ENCODE results near the gene CSTB. TPM values are rescaled to one million over a fixed set of nuclear protein-coding genes. Genes with fewer than 3 reads are reported as not detected.

Gene CSTB
- total RNA-seq, 1 donor from 2014 or later = 56.5 TPM

DNA sequence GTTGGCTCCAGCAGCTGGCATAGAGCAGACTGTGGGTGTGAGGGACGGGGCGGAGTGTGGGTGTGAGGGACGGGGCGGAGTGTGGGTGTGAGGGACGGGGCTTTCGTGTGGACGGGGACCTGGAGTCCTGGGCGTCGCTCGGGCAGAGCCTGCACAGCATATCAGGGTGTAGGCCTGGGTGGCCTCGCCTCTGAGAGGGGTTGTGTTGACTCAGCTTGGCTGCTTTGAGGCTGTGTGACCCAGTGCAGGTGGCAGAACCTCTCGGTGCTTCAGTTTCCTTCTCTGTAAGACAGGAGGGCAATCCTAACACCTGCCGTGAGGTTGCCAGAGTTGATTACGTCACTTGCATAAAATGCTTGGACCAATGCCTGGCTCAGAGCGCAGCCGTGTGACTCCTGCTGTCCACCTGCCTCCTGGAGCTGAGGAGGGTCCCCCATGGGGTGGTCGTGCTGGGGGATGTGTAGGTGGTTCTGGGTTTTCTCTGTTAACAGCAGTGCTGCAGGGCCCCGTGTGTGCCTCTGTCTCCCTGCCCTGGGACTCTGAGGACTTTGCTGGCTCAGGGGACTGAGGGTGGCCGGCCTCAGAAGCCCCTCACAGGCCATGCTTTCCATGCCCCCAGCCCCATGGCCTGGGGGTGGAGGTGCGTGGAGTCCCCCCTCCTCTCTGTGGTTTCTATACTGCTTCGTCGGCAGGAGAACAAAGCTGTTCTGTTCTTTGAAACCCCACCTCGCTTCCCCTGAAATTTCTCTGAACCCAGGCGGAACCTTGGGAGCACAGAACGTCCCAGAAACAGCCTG is 41.8 kb downstream of the CSTB start:
- Mint-ChIP-seq H3K4me3 (ENCODE audit: unreplicated experiment) (peak overlapping the region; percentile 25), H3K4me1 (ENCODE audit: low read depth) (peaks cover 51% of the 10 kb centered on the region), H3K36me3 (ENCODE audit: low read depth) (peaks cover 10% of the 10 kb centered on the region), H3K9me3 (ENCODE audit: low read depth) (no peaks in the 10 kb centered on the region), H3K27me3 (ENCODE audit: low read depth) (no peaks in the 10 kb centered on the region), H3K27ac (ENCODE audit: unreplicated experiment) (peak overlapping the region; percentile 89)
- TF ChIP-seq, protein P1, sequence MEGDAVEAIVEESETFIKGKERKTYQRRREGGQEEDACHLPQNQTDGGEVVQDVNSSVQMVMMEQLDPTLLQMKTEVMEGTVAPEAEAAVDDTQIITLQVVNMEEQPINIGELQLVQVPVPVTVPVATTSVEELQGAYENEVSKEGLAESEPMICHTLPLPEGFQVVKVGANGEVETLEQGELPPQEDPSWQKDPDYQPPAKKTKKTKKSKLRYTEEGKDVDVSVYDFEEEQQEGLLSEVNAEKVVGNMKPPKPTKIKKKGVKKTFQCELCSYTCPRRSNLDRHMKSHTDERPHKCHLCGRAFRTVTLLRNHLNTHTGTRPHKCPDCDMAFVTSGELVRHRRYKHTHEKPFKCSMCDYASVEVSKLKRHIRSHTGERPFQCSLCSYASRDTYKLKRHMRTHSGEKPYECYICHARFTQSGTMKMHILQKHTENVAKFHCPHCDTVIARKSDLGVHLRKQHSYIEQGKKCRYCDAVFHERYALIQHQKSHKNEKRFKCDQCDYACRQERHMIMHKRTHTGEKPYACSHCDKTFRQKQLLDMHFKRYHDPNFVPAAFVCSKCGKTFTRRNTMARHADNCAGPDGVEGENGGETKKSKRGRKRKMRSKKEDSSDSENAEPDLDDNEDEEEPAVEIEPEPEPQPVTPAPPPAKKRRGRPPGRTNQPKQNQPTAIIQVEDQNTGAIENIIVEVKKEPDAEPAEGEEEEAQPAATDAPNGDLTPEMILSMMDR (IDR thresholded peaks at IDR 0.05) = no peak
- peak; percentile 92 for DNase-seq (ENCODE audit: low spot score)

DNA sequence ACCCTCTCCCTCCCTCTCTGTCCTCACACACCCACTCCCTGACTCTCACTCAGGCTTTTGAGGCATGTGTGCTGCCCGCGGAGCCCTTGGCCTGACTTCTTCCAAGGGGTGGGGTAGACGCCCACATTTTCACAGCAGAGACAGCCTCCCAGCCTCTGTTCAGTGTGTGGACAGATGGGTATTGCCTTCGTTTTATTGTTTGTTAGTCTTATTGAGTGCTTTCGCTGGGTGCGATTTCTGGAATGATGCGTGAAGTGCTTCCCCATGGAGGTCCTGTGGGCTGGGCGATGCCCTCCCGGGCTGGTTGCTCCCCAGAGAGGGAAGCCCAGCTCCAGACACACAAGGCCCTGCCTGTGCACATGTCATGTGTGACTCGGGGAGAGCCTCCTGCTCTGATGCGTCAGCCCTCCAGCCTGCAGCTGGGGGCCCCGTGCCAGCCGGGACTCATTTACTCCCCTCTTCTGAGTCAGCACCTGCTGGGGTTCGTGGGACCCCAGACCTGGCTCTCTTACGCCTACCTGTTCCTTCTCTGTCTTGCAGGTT is 42.5 kb downstream of the CSTB start:
- H3K4me1 Mint-ChIP-seq (ENCODE audit: low read depth) = peaks cover 57% of the 10 kb centered on the region
- H3K27ac Mint-ChIP-seq (ENCODE audit: unreplicated experiment) = peak overlapping the region; percentile 89
- no peaks in the 10 kb centered on the region for H3K9me3 Mint-ChIP-seq (ENCODE audit: low read depth)
- H3K27me3 Mint-ChIP-seq (ENCODE audit: low read depth) = no peaks in the 10 kb centered on the region
- DNase-seq (ENCODE audit: low spot score) = peak; percentile 90
- peak overlapping the region; percentile 51 for H3K4me3 Mint-ChIP-seq (ENCODE audit: unreplicated experiment)
- TF ChIP-seq, protein P1 (IDR thresholded peaks at IDR 0.05) = no peak
- peaks cover 10% of the 10 kb centered on the region for H3K36me3 Mint-ChIP-seq (ENCODE audit: low read depth)

- TF ChIP-seq, protein P1 (IDR thresholded peaks at IDR 0.05) = no peak
- H3K36me3 Mint-ChIP-seq (ENCODE audit: low read depth) = peaks cover 7% of the 10 kb centered on the region
- H3K27me3 Mint-ChIP-seq (ENCODE audit: low read depth) = no peaks in the 10 kb centered on the region
- H3K4me3 Mint-ChIP-seq (ENCODE audit: unreplicated experiment) = no peak overlapping the region
- no peaks in the 10 kb centered on the region for H3K9me3 Mint-ChIP-seq (ENCODE audit: low read depth)
- H3K4me1 Mint-ChIP-seq (ENCODE audit: low read depth) = peaks cover 62% of the 10 kb centered on the region
- no peak for DNase-seq (ENCODE audit: low spot score)
- peak overlapping the region; percentile 89 for H3K27ac Mint-ChIP-seq (ENCODE audit: unreplicated experiment)
Observed at GRCh38 chr21:43733060-43733459, 43.0 kb downstream of the CSTB start.

DNA sequence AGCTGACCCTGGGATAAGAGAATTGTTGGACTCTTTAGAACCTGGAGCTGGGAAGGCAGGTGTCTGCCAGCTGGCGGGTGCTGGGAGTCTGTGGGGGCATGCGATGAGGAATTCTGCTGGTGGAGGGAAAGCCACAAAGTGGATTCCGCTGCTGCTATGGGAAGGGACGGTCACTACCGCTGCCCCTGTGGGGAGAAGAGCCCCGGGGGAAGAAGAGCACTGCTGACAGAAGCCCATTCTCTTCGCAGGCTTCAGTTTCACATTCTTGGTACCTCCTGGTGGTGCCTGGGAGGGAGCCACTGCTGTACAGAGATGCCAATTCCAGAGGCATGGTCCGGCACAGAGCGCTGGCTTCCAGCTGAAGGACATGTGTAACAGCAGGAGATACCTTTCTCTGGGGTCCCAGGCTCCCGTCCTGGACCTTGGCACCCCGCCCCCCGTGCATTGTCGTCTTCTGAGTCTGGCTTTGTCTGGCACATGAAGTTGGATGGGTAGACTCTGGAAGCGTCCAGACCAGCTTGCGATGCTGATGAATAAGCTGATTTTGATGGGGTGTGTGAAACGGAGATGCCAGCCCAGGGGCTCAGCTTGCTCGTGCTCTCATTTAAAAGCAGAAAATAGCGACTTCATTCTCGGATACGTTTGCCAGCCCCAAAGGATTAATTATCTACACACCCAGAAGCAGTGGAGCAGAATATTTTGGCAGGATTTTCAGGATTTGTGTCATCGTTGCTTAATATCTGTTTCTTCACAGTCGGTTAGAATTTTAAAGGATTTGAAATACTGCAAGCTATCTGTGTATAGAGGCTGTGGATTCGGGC is 44.0 kb downstream of the CSTB start:
- Mint-ChIP-seq H3K4me3 (ENCODE audit: unreplicated experiment) (no peak overlapping the region), H3K27ac (ENCODE audit: unreplicated experiment) (peak overlapping the region; percentile 45), H3K9me3 (ENCODE audit: low read depth) (no peaks in the 10 kb centered on the region), H3K36me3 (ENCODE audit: low read depth) (peaks cover 7% of the 10 kb centered on the region), H3K27me3 (ENCODE audit: low read depth) (no peaks in the 10 kb centered on the region), H3K4me1 (ENCODE audit: low read depth) (peaks cover 72% of the 10 kb centered on the region)
- TF ChIP-seq, protein P1 (IDR thresholded peaks at IDR 0.05) = no peak
- no peak for DNase-seq (ENCODE audit: low spot score)

DNA sequence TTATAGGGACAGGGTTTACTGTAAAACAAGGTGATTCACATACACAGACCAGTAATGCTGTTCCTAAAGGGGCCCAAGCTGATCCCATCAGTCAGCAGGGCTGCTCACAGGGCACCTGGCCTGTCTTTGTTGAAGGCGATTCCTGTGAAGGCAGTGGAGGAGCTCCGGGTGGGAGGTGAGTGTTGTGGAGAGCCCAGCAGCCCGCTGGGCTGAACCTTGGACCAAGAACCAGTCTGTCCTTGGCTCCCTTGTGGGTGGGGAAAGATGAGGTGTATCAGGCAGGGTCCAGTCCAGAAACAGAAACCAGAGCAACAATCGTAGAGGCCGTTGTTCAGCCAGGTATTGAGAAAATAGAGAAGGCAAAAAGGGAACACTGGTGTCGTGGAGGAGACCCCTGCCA is 44.6 kb downstream of the CSTB start:
- Mint-ChIP-seq H3K27me3 (ENCODE audit: low read depth) (no peaks in the 10 kb centered on the region), H3K4me1 (ENCODE audit: low read depth) (peaks cover 77% of the 10 kb centered on the region), H3K4me3 (ENCODE audit: unreplicated experiment) (no peak overlapping the region), H3K36me3 (ENCODE audit: low read depth) (peaks cover 5% of the 10 kb centered on the region), H3K27ac (ENCODE audit: unreplicated experiment) (no peak overlapping the region), H3K9me3 (ENCODE audit: low read depth) (no peaks in the 10 kb centered on the region)
- DNase-seq (ENCODE audit: low spot score) = no peak
- TF ChIP-seq, protein P1 (IDR thresholded peaks at IDR 0.05) = no peak

Data from chondrocyte (in vitro differentiated cells).